OCI-LY1 (cell line): ENCODE measurements around the gene OTOL1.

ENCODE experiments used
- EZH2 ChIP-seq: fragments of 200-600 bp; sonication (generic), shearing (Covaris generic); IDR thresholded peaks from 2 replicates; pipeline ENCODE4 v1.8.0; 2017; ENCODE audit warnings: borderline replicate concordance, mixed run types, mild to moderate bottlenecking, antibody characterized with exemption, low read length, moderate library complexity, mixed read lengths
- TF ChIP-seq, protein P1 (sequence below): fragments of 200-600 bp; sonication (generic), shearing (Covaris generic); IDR thresholded peaks from 2 replicates; pipeline ENCODE4 v1.5.1; 2017; ENCODE audit warnings: mild to moderate bottlenecking, antibody characterized with exemption, low read length, moderate library complexity, mixed read lengths

DNA sequence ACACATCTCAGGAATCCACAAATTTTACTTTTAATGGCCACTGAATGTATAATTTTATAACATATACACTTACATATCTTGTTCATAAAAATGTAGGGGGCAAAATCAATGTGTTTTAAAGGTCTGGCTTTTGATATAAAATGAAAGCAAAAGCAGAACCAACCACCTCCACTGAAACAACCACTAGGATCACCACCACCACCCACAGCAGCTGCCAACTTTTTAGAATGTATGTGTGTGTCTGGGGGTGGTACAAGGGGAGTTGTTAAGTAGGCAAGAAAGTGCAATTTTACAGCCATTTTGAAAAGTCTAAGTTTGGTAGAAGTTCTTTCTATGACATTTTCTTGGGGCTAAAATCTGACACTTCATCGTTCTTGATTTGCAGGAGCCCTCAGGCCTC is 44.0 kb downstream of the OTOL1 start:
- TF ChIP-seq, protein P1, sequence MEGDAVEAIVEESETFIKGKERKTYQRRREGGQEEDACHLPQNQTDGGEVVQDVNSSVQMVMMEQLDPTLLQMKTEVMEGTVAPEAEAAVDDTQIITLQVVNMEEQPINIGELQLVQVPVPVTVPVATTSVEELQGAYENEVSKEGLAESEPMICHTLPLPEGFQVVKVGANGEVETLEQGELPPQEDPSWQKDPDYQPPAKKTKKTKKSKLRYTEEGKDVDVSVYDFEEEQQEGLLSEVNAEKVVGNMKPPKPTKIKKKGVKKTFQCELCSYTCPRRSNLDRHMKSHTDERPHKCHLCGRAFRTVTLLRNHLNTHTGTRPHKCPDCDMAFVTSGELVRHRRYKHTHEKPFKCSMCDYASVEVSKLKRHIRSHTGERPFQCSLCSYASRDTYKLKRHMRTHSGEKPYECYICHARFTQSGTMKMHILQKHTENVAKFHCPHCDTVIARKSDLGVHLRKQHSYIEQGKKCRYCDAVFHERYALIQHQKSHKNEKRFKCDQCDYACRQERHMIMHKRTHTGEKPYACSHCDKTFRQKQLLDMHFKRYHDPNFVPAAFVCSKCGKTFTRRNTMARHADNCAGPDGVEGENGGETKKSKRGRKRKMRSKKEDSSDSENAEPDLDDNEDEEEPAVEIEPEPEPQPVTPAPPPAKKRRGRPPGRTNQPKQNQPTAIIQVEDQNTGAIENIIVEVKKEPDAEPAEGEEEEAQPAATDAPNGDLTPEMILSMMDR, result no peak
- TF ChIP-seq EZH2, result no peak
